Measurements from ENCODE around the gene LPIN3. TPM values are rescaled to one million over a fixed set of nuclear protein-coding genes. Genes with fewer than 3 reads are reported as not detected.

The LPIN3 gene
- total and polyA plus RNA-seq, 2 donors (not counting 3 experiments of a cell fraction or from before 2014, with no cell fraction given), result 2.1 to 3.0 TPM

GRCh38 chr20:41367956-41368355 lies 27.3 kb downstream of the LPIN3 start:
- Histone ChIP-seq H3K27me3 (ENCODE audit: control insufficient read depth in 2 of 2, insufficient read depth in 2 of 2, low read length in 2 of 2) (peaks cover 28 to 34% of the 10 kb centered on the region in 2 experiments), H3K4me3 (replicated peaks in 1 of 3; ENCODE audit: insufficient read depth in 1 of 3, low read depth in 1 of 3, low read length in 3 of 3) (no peak overlapping the region), H3K4me1 (ENCODE audit: control insufficient read depth, extremely low read depth, insufficient read depth, low read length) (no peaks in the 10 kb centered on the region), H3K36me3 (ENCODE audit: control insufficient read depth in 2 of 2, extremely low read depth in 1 of 2, insufficient read depth in 2 of 2, low read length in 2 of 2) (no peaks in the 10 kb centered on the region), H4K20me1 (replicated peaks; ENCODE audit: control insufficient read depth, extremely low read depth, insufficient read depth, low read length) (no peaks in the 10 kb centered on the region), H3K79me2 (ENCODE audit: control insufficient read depth, insufficient read depth, low read length) (no peaks in the 10 kb centered on the region), H3K9ac (replicated peaks; ENCODE audit: extremely low read depth, insufficient read depth, low read length) (no peak overlapping the region), H3K27ac (ENCODE audit: insufficient read depth, low read depth, low read length) (no peak overlapping the region), H3K9me3 (replicated peaks; ENCODE audit: control insufficient read depth, insufficient read depth, low read length) (no peaks in the 10 kb centered on the region), H3K9me1 (replicated peaks; ENCODE audit: control insufficient read depth, extremely low read depth, insufficient read depth, low read length) (no peaks in the 10 kb centered on the region), H3K4me2 (ENCODE audit: insufficient read depth, low read length) (no peak overlapping the region), H2AFZ (ENCODE audit: low read depth, low read length) (no peak overlapping the region)
- TF ChIP-seq CTCF (IDR thresholded peaks at IDR 0.05; ENCODE audit: extremely low read depth in 1 of 2, insufficient read depth in 1 of 2, low read depth in 1 of 2, low read length in 2 of 2), result no peak
- no peak for TF ChIP-seq POLR2A (IDR thresholded peaks at IDR 0.05; ENCODE audit: low read depth, low read length)
- TF ChIP-seq MYC (IDR thresholded peaks at IDR 0.05; ENCODE audit: low read depth, low read length), result no peak
- no peak for TF ChIP-seq POLR2AphosphoS5 (IDR thresholded peaks at IDR 0.05; ENCODE audit: insufficient read depth, low read depth, low read length)
- POLR2A ChIA-PET, result no interaction called here
- no TSS peak for BruUV-seq (replicated peaks)
- DNase-seq (ENCODE audit: low read depth, low spot score), result no peak
- CTCF ChIA-PET, result interaction anchor here (0.8 to 0.9 kb wide), 2 partner anchors 195 to 233 kb away, joined by 3 read pairs; no protein-coding TSS in a partner anchor
- dilution Hi-C loops (cut with MboI; ENCODE audit: extremely low pct_ligation_motif_present, low sequenced_read_pairs), result no loop called here
- FAIRE-seq, result no peak
- intact Hi-C loops (cut with micrococcal nuclease), result no loop called here

GRCh38 chr20:41369673-41370072 lies 29.1 kb downstream of the LPIN3 start:
- POLR2A ChIA-PET, result no interaction called here
- H3K9me1 ChIP-seq (replicated peaks; ENCODE audit: control insufficient read depth, extremely low read depth, insufficient read depth, low read length), result no peaks in the 10 kb centered on the region
- FAIRE-seq, result no peak
- H3K4me2 ChIP-seq (ENCODE audit: insufficient read depth, low read length), result no peak overlapping the region
- no peak for DNase-seq (ENCODE audit: low read depth, low spot score)
- no peak overlapping the region for H3K9ac ChIP-seq (replicated peaks; ENCODE audit: extremely low read depth, insufficient read depth, low read length)
- dilution Hi-C loops (cut with MboI; ENCODE audit: extremely low pct_ligation_motif_present, low sequenced_read_pairs) (no loop called here), intact Hi-C loops (cut with micrococcal nuclease) (no loop called here)
- H4K20me1 ChIP-seq (replicated peaks; ENCODE audit: control insufficient read depth, extremely low read depth, insufficient read depth, low read length), result no peaks in the 10 kb centered on the region
- H3K27me3 ChIP-seq (ENCODE audit: control insufficient read depth in 2 of 2, insufficient read depth in 2 of 2, low read length in 2 of 2), result peaks cover 28 to 32% of the 10 kb centered on the region in 2 experiments
- no peaks in the 10 kb centered on the region for H3K4me1 ChIP-seq (ENCODE audit: control insufficient read depth, extremely low read depth, insufficient read depth, low read length)
- BruUV-seq (replicated peaks), result no TSS peak
- no peak overlapping the region for H3K27ac ChIP-seq (ENCODE audit: insufficient read depth, low read depth, low read length)
- H3K9me3 ChIP-seq (replicated peaks; ENCODE audit: control insufficient read depth, insufficient read depth, low read length), result no peaks in the 10 kb centered on the region
- H3K36me3 ChIP-seq (ENCODE audit: control insufficient read depth in 2 of 2, extremely low read depth in 1 of 2, insufficient read depth in 2 of 2, low read length in 2 of 2), result no peaks in the 10 kb centered on the region
- no peak overlapping the region for H3K4me3 ChIP-seq (replicated peaks in 1 of 3; ENCODE audit: insufficient read depth in 1 of 3, low read depth in 1 of 3, low read length in 3 of 3)
- CTCF ChIA-PET, result interaction anchor here (1.0 to 1.6 kb wide), 4 partner anchors 30 to 235 kb away, joined by 3 to 5 read pairs (median 4); no protein-coding TSS in a partner anchor
- H3K79me2 ChIP-seq (ENCODE audit: control insufficient read depth, insufficient read depth, low read length), result no peaks in the 10 kb centered on the region
- no peak overlapping the region for H2AFZ ChIP-seq (ENCODE audit: low read depth, low read length)
- no peak for TF ChIP-seq CTCF (IDR thresholded peaks at IDR 0.05; ENCODE audit: extremely low read depth in 1 of 2, insufficient read depth in 1 of 2, low read depth in 1 of 2, low read length in 2 of 2)
- no peak for TF ChIP-seq JUN (IDR thresholded peaks at IDR 0.05; ENCODE audit: borderline replicate concordance, insufficient read depth, insufficient read length, low read depth)
- TF ChIP-seq MYC (IDR thresholded peaks at IDR 0.05; ENCODE audit: low read depth, low read length), result no peak
- no peak for TF ChIP-seq GATA2 (IDR thresholded peaks at IDR 0.05; ENCODE audit: insufficient read depth, insufficient read length, low read depth, low read length)
- TF ChIP-seq POLR2A (IDR thresholded peaks at IDR 0.05; ENCODE audit: low read depth, low read length), result no peak
- TF ChIP-seq FOS (IDR thresholded peaks at IDR 0.05; ENCODE audit: borderline replicate concordance, insufficient read depth, low read length), result no peak
- TF ChIP-seq EZH2 (IDR thresholded peaks at IDR 0.05; ENCODE audit: borderline replicate concordance, low read depth, low read length, severe bottlenecking), result no peak
- no peak for TF ChIP-seq POLR2AphosphoS5 (IDR thresholded peaks at IDR 0.05; ENCODE audit: insufficient read depth, low read depth, low read length)
- no peak for TF ChIP-seq MAX (IDR thresholded peaks at IDR 0.05; ENCODE audit: insufficient read depth, insufficient read length)
